HG03432 (cell line): ENCODE measurements around the gene CDC42BPG.

Source experiments
- ATAC-seq: cut with Tn5 transposase; IDR thresholded peaks from one replicate; pipeline ENCODE4 v1.9.1; 2021; ENCODE audit warnings: mild to moderate bottlenecking, moderate library complexity; ENCODE audit not compliant: unreplicated experiment

Gene CDC42BPG

GRCh38 chr11:64809781-64810241, 34.6 kb downstream of the CDC42BPG start:
- no peak for ATAC-seq

DNA sequence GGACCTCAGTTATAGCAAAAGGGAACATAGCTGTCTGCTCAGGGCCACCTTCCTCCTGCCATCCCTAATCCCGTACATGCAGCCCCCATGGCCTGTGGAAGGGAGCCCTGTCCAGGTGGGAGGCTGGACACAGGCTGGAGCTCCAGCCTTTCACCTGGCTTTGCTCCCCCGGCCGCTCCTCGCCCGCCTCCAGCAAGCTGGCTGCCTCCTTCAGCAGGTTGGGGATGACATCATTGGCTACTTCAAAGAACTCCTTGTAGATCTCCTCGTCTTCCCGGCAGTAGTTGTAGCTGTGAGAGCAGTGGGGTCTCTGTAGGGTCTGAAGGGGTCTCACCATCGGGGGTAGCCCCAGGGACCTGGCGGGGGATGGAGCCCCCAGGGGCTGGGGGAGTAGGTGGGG, 39.0 kb downstream of the CDC42BPG start:
- no peak for ATAC-seq

DNA sequence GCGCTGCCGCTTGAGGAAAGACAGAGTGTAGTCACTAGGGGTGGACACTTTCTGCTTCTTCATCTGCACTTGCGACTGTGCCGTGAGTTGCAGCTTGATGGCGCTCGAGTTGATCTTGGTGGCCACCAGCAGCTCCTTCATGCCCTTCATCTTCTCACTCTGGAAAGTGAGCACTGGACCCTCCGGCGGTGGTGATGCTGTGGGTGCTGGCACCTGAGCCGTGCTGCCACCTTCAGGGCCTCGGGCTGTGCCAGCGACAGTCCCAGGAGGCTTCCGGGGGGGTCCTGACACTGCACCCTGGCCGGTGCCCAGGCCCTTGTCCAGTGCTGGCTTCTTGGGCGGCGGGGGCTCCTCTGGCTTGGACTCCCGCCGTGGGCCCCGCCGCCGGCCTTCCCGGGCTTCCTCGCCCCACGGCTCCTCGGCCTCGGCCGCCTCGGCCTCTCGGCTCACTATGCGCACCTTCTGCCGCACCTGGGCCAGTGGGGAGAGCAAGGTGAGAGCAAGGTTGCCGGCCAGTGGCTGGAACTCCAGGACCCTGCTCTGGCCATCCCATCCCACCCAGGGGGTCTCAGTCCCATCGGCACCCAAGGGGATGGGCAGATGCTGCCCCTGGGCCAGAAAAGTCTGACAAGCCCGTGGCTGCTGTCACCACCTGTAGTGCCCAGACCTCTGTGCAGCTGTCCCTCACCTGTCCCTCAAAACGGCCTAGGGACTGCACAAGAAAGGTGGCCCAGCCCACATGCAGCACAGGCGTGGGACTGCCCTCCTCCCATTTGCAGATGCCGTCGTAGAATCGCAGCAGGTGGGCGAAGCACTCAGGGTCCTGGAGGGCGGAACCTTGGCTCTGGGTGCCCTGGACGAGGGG, 39.9 kb downstream of the CDC42BPG start:
- no peak for ATAC-seq

- no peak for ATAC-seq
These were observed 40.6 kb downstream of the CDC42BPG start for GRCh38 chr11:64803846-64804345.

- ATAC-seq = peak; percentile 70
These were observed 41.2 kb downstream of the CDC42BPG start, which contains the start of gene MAP4K2 for GRCh38 chr11:64803158-64803845. MAP4K2 (minus strand) TSS chr11:64803214; CDS start chr11:64803149, 65 bp downstream.

- ATAC-seq = peak; percentile 16
These were observed 41.9 kb downstream of the CDC42BPG start for GRCh38 chr11:64802370-64803157.

- no peak for ATAC-seq
These were observed 42.7 kb downstream of the CDC42BPG start for GRCh38 chr11:64801561-64802369.

GRCh38 chr11:64801158-64801464, 43.3 kb downstream of the CDC42BPG start:
- ATAC-seq = no peak

GRCh38 chr11:64800303-64801157, 43.9 kb downstream of the CDC42BPG start:
- ATAC-seq = no peak

DNA sequence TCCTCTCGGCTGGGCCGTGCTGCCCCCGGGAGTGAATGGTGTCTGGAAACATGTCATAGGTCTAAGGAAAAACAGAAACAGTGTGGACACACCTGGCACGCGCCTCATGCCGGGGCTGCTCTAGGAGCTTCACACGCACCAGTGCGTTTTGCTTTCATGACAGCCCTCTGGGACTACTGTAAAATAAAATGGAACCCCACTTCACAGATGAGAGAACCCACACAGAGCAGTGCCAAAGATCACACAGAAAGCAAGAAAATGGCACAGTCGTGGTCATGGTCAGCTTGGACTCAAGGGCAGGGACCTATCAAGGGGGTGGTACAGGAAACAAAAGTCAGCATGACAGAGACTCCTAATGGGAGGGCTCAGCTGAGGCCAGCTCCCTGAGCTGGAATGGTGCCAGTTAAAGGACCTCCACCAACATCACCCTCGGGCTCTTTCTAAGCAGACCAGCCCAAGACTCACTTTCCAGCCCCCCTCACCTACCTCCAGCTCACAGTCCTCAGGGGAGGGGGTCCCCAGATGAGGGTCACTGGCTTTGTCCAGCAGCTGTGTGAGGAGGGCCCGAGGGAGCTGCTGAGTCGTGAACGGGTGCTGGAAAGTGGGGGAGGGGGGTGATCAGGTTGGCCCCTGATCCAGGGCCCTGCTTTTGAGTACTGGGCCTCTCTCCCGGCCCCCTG, 44.7 kb downstream of the CDC42BPG start:
- no peak for ATAC-seq

DNA sequence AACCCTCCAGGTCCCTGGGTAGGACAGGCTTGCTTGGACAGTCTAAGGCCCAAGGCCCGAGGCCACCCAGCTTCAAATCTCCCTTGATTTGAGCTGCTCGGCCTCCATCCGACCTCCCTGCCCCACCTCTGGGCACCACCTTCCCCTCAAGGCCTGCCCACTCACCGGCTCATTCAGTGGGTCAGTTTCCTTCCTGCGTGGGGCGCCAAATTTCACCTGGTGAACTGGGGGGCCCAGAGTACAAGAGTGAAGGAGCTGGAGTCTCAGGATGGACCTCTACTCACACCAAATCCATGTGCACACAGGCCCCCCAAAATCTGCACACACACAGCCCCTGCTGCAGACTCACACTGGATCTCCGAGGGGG, 45.2 kb downstream of the CDC42BPG start:
- no peak for ATAC-seq

- ATAC-seq = no peak
These were observed 47.5 kb downstream of the CDC42BPG start for GRCh38 chr11:64796757-64797541.

GRCh38 chr11:64796047-64796756, 48.3 kb downstream of the CDC42BPG start:
- ATAC-seq = no peak

- no peak for ATAC-seq
These were observed 49.9 kb downstream of the CDC42BPG start for GRCh38 chr11:64794526-64794925.

DNA sequence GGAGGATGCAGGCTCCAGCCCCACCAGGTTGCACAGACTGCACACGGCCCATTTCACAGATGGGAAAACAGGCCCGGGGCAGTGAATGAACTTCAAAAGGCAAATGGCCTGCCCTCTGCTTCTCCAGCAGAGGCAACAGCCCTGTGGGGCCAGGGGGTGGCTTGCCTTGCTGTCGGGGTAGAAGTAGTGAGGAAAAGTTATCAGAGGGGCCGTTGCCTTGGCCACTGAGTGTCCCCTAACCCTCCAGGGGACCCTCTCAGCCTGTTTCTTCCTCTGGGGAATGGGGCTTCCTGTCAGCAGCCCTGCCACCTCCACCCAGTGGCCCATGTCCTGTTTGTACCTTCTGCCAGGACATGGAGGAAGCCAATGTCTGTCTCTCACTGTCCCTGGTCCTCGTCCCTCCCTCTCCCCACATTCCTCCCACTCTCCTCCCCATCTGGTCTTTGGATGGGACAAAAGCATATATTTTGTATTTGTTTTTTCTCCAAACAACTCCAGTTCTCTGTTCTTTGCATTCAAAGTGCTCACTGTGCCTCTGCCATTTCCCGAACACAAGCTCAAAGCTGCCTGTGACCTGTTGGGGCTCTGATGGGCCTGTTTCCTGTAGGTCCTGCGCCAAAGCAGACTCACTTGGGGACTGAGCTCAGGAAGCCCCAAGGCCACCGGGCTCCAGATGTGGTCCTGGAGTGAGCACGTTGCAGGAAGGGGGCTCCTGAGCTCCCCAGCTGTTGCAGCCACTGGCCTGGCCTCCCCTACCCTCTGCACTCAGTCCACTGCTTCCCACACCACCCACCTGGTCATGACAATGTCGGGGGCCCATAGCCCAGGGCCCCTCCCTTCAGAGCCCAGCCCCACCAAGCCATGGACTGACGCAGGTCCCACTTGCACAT, 50.9 kb downstream of the CDC42BPG start:
- no peak for ATAC-seq

DNA sequence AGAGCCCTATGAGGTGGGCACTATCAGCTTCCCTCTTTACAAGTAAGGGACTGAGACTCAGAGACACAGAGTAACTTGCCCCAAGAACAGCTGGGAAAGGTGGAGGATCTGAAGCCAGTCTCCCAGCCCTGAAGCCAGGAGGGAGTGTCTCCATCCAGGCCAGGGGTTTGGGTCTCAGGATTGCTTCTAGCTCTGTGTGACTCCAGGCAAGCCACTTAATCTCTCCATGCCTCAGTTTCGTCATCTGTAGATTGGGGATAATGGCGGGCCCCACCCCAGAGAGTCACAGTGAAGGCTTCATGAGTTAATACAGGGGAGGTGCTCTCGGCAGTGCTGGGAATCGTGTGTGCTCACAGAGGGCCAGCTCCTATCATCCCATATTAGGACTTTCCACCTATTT, 52.0 kb downstream of the CDC42BPG start:
- ATAC-seq = no peak
